K562 (cell line): ENCODE data around the gene OTOP3. TPM values are rescaled to one million over a fixed set of nuclear protein-coding genes. Genes with fewer than 3 reads are reported as not detected.

Source experiments
- ATAC-seq: fragments of 200-7000 bp; cut with Tn5 transposase; 3 replicates; pipeline ENCODE4 v1.9.1; 2020; ENCODE audit warnings: moderate library complexity
- BruUV-seq: library from RNA; stranded (reverse); fragments of 400-500 nt; replicated peaks from 2 replicates; lab custom pipeline; 2021; lab: Mats Ljungman, UMichigan
- CTCF ChIA-PET: fragments of 300-600 bp; formaldehyde crosslinking; extraction: SDS; loops from one replicate; lab custom pipeline; 2021; ENCODE audit warnings: low intra/inter-chr PET ratio; lab: Yijun Ruan, JAX
- POLR2A ChIA-PET: fragments of 300-600, 350-650 bp; sonication (Branson Sonifier 250); formaldehyde crosslinking; extraction: SDS; loops from one replicate; lab custom pipeline; 2021; ENCODE audit warnings: antibody characterized with exemption, inconsistent platforms; lab: Yijun Ruan, JAX
- DNase-seq, 4 experiments: peaks; one replicate each; pipeline versions ENCODE4 v3.0.0 to v3.0.0-alpha.2; 2011 to 2018; ENCODE audit warnings: low spot score in 3 of 4, mixed read lengths in 3 of 4; ENCODE audit errors: extremely low read depth in 1 of 4
- FAIRE-seq: peaks from 2 replicates; lab custom pipeline; 2011; peaks lifted over from hg19 to GRCh38; lab: Jason Lieb, UNC
- H2AFZ ChIP-seq: 2 replicates; pipeline ENCODE4 v1.6.0; 2011; ENCODE audit warnings: low read depth, low read length, control low read depth, inconsistent platforms
- H3K27ac ChIP-seq: fragments of 200-600 bp; 3 replicates; pipeline ENCODE4 v1.8.0; 2011; ENCODE audit warnings: low read depth, mild to moderate bottlenecking, control low read depth, inconsistent platforms, low read length, moderate library complexity, mixed read lengths; ENCODE audit errors: extremely low read depth
- H3K27me3 ChIP-seq, 2 experiments: fragments of 300-600 bp in 1 of 2; 2 replicates in 1 of 2; 3 replicates in 1 of 2; pipeline versions ENCODE4 v1.6.0 to v1.8.0; 2011; ENCODE audit warnings: inconsistent platforms in 2 of 2, low read length in 2 of 2, mild to moderate bottlenecking in 1 of 2, mixed read lengths in 1 of 2, moderate library complexity in 1 of 2; ENCODE audit not compliant: control insufficient read depth in 2 of 2, insufficient read depth in 2 of 2
- H3K36me3 ChIP-seq: fragments of 300-600 bp; 3 replicates; pipeline ENCODE4 v1.8.0; 2011; ENCODE audit warnings: mild to moderate bottlenecking, low read length, inconsistent platforms; ENCODE audit not compliant: control insufficient read depth, insufficient read depth
- H3K4me1 ChIP-seq, 2 experiments: fragments of 200-600 bp in 1 of 2; replicated peaks in 1 of 2; 2 replicates in 1 of 2; 3 replicates in 1 of 2; pipeline versions ENCODE4 v1.5.1 to v1.8.0; 2011; ENCODE audit warnings: inconsistent platforms in 2 of 2, low read length in 2 of 2, mild to moderate bottlenecking in 1 of 2, mixed read lengths in 1 of 2, moderate library complexity in 1 of 2; ENCODE audit not compliant: control insufficient read depth in 2 of 2, insufficient read depth in 2 of 2
- H3K4me2 ChIP-seq: 2 replicates; pipeline ENCODE4 v1.6.1; 2011; ENCODE audit warnings: low read length, control low read depth, inconsistent platforms, mixed read lengths; ENCODE audit not compliant: insufficient read depth
- H3K4me3 ChIP-seq: fragments of 200-600 bp; sonication (generic), shearing (Covaris generic); 2 replicates; pipeline ENCODE4 v1.5.1; 2016; ENCODE audit warnings: control low read depth, inconsistent platforms
- H3K79me2 ChIP-seq: fragments of 200-600 bp; 3 replicates; pipeline ENCODE4 v1.8.0; 2011; ENCODE audit warnings: low read length, inconsistent platforms; ENCODE audit not compliant: control insufficient read depth, insufficient read depth
- H3K9ac ChIP-seq, 2 experiments: 2 replicates each; pipeline versions ENCODE4 v1.6.0 to v1.6.1; 2011; ENCODE audit warnings: low read depth in 2 of 2, low read length in 2 of 2, control low read depth in 1 of 2, inconsistent platforms in 1 of 2, mild to moderate bottlenecking in 1 of 2, mixed read lengths in 1 of 2; ENCODE audit not compliant: insufficient read depth in 1 of 2
- H3K9me1 ChIP-seq: one replicate; pipeline ENCODE4 v1.6.0; 2011; ENCODE audit warnings: inconsistent platforms, mild to moderate bottlenecking, low read length, moderate library complexity; ENCODE audit not compliant: control insufficient read depth, insufficient read depth
- H3K9me3 ChIP-seq: replicated peaks from 2 replicates; pipeline ENCODE4 v1.5.1; 2011; ENCODE audit warnings: low read depth, low read length, inconsistent platforms; ENCODE audit not compliant: control insufficient read depth, insufficient read depth
- H4K20me1 ChIP-seq: replicated peaks from 2 replicates; pipeline ENCODE4 v1.6.1; 2011; ENCODE audit warnings: low read length, inconsistent platforms, mixed read lengths; ENCODE audit not compliant: control insufficient read depth, insufficient read depth
- EHMT2 ChIP-seq: fragments of 450-650 bp; IDR thresholded peaks from 2 replicates; pipeline ENCODE4 v1.6.1; 2018; ENCODE audit warnings: antibody characterized with exemption
- ETV1 ChIP-seq: fragments of 450-650 bp; conservative IDR thresholded peaks from 2 replicates; pipeline ENCODE4 v1.6.1; 2016; ENCODE audit warnings: missing genetic modification characterization, control low read depth, low read depth, missing compliant biosample characterization
- ETV5 ChIP-seq: sonication (generic); formaldehyde crosslinking; IDR thresholded peaks from 2 replicates; pipeline ENCODE4 v1.4.0; 2020; ENCODE audit warnings: low read depth, mild to moderate bottlenecking, missing genetic modification reagents
- MIER1 ChIP-seq: fragments of 450-650 bp; IDR thresholded peaks from 2 replicates; pipeline ENCODE4 v1.6.1; 2016; ENCODE audit warnings: antibody characterized with exemption, mild to moderate bottlenecking, low read depth
- PTTG1 ChIP-seq: fragments of 450-650 bp; IDR thresholded peaks from 2 replicates; pipeline ENCODE4 v1.6.1; 2016; ENCODE audit warnings: low read depth, mild to moderate bottlenecking, missing genetic modification characterization, missing compliant biosample characterization
- PURB ChIP-seq: sonication (generic); formaldehyde crosslinking; IDR thresholded peaks from 2 replicates; pipeline ENCODE4 v1.9.0; 2021; ENCODE audit warnings: low read depth, mild to moderate bottlenecking, missing genetic modification reagents
- REST ChIP-seq, 2 experiments: fragments of 450-650 bp; formaldehyde crosslinking in 1 of 2; IDR thresholded peaks; 2 replicates each; pipeline versions ENCODE4 v1.4.0 to v1.6.1; 2014 to 2020; ENCODE audit warnings: mild to moderate bottlenecking in 2 of 2, borderline replicate concordance in 1 of 2, low read depth in 1 of 2
- WGBS: fragments of 100-300 bp; shearing (Covaris generic); methylation state at CpG from one replicate; pipeline ENCODE4 v1.1.6; 2016; ENCODE audit warnings: low coverage, mixed read lengths; ENCODE audit not compliant: insufficient coverage; ENCODE audit errors: missing lambda C conversion rate; 5-methylcytosine and 5-hydroxymethylcytosine counted together
- in situ Hi-C: fragments of 300-500 bp; cut with MboI; formaldehyde crosslinking; loops from 4 replicates; pipeline ENCODE4 v1.15.0; 2018; ENCODE audit warnings: inconsistent platforms, mixed read lengths
- intact Hi-C: fragments of 100-400 bp; cut with micrococcal nuclease; formaldehyde crosslinking; loops from 2 replicates; pipeline ENCODE4 v1.14.2; 2022
- polyA plus RNA-seq, 8 experiments: library from polyadenylated mRNA; depleted of rRNA in 4 of 8; stranded (reverse) in 5 of 8; unstranded in 3 of 8; fragments of >200 nt; fragmentation: Nextera tagmentation in 2 of 8; fragmentation: Illumina TruSeq in 1 of 8; extraction: Ambion mirVana in 2 of 8; extraction: Trizol in 1 of 8; gene quantifications; 2 replicates each; pipeline versions ENCODE4 v1.2.1 to v1.2.3, GENCODE V29; 2011 to 2014; ENCODE audit warnings: inconsistent platforms in 1 of 8, missing spikeins in 1 of 8
- total RNA-seq, 7 experiments: library from RNA; depleted of rRNA in 6 of 7; stranded (reverse); fragments of >200 nt in 6 of 7; fragmentation: Illumina TruSeq in 2 of 7; extraction: Trizol in 2 of 7; gene quantifications; 2 replicates each; pipeline versions ENCODE4 v1.2.1 to v1.2.3, GENCODE V29; 2011 to 2021; ENCODE audit warnings: low replicate concordance in 1 of 7

Gene OTOP3
- total and polyA plus RNA-seq, 9 of the 15 experiments (the other 6 are each of a cell fraction or from before 2014, with no cell fraction given), result not detected

DNA sequence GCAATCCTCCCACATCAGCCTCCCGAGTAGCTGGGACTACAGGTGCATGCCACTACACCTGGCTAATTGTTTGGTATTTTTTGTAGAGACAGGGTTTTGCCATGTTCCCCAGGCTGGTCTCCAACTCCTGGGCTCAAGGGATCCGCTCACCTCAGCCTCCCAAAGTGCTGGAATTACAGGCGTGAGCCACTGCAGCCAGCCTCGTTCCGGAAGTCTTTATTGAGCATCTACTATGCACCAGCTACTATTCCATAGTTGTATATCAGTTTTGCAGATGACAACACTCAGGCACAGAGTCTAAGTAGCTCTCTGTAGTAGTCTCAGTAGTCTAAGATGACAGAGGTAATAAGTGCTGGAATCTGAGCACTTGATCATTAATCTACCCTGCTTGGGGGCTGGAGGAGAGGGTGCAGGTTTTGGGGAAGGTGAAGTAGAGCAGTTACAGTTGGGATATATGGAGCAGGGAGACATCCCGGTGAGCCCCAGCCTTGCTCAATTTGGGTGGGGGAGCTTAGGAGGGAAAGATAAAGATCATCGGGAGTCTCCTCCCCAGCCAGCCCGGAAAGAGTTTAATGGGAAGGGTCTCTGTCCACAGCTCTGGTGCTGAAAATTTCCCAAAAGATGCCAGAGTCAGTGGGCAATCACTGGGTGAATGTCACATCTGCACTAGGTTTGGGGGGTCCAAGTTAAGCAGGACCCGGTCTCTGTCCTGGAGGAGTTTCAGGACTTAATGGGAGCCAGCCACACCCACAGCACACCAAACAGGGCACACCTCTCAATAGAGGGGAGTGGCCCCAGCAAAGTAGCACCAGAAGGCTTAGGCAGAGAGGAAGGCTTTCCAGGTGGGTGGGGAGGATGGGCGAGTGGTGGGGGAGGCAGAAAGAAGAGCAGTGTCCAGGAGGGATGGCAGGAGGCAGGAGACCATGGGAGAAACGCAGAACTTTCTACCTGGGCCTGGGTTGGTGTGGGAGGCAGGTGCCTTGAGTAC is 1.7 kb downstream of the OTOP3 start:
- no peaks in the 10 kb centered on the region for H3K36me3 ChIP-seq
- ATAC-seq, result no peak
- no peaks in the 10 kb centered on the region for H3K9me3 ChIP-seq
- BruUV-seq, result no TSS peak
- no peak overlapping the region for H2AFZ ChIP-seq
- H3K27ac ChIP-seq, result no peak overlapping the region
- CTCF ChIA-PET, result no interaction called here
- in situ Hi-C loops (no loop called here), intact Hi-C loops (no loop called here)
- H3K9me1 ChIP-seq, result no peaks in the 10 kb centered on the region
- no peak for FAIRE-seq
- H4K20me1 ChIP-seq, result 0 out of 2 replicates have a peak, but pooled peaks cover 4% of the 10 kb centered on the region
- H3K4me3 ChIP-seq, result no peak overlapping the region
- WGBS, result 16% methylated on average over 10 of the region's 11 CpGs
- H3K79me2 ChIP-seq, result no peaks in the 10 kb centered on the region
- DNase-seq, result no peak
- POLR2A ChIA-PET, result interaction anchor here (0.6 to 1.1 kb wide), 2 partner anchors 12 to 79 kb away, joined by 3 to 4 read pairs; no protein-coding TSS in a partner anchor
- no peak overlapping the region for H3K9ac ChIP-seq
- H3K4me1 ChIP-seq, result peaks cover 4 to 22% of the 10 kb centered on the region in 2 experiments; a peak in 4 of 5 replicates
- H3K4me2 ChIP-seq, result no peak overlapping the region
- H3K27me3 ChIP-seq, result peaks cover 11 to 34% of the 10 kb centered on the region in 2 experiments
- TF ChIP-seq REST (IDR thresholded peaks at IDR 0.05; ENCODE audit: borderline replicate concordance) (peak; percentile 96), REST (CRISPR knock-in tag; IDR thresholded peaks at IDR 0.05; ENCODE audit: low read depth) (peak; percentile 88), MIER1 (peak; percentile 87), PTTG1 (tag) (no peak), ETV1 (tag) (peak; percentile 56), ETV5 (no peak), EHMT2 (peak; percentile 93), PURB (CRISPR knock-in tag) (no peak)
